ENCODE results near the gene ANG.

DNA sequence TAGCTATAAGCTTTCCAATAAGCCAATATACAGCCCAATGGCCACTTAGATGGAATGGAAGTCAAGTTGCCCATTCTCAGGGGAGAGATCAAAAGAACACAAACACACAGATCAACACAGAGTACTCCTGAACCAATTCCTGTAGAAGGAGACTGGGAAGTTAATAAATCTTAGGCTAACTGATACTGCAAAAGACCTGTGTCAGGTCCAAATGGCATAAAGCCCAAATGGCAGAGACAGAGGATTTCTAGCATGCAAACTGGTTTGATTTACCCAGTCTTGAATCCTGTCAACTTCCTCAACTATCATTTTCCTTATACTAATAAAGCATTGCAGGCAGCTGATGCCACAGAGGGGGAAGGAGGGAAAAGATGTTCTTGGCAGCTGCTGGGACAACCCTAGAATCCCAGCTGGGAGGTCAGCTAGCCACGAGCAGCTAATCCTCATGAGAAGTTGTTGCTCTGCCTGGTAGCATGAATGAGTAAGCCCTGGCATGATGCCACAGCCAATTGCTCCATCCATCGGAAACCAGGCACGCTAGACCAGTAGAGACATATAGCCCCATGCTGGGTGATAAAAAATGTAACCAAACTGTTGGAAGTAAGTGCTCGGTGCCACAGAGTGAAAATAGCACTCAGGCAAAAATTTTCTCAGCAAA, 26.2 kb downstream of the ANG start:
- no peak for TF ChIP-seq CTCF (IDR thresholded peaks at IDR 0.05; ENCODE audit: low read length)
- no peak for TF ChIP-seq EZH2 (IDR thresholded peaks at IDR 0.05; ENCODE audit: borderline replicate concordance, low read length)
